PC-9 (cell line): ENCODE results near the gene NAPB.

Experiments
- EZH2 ChIP-seq: fragments of 200-600 bp; sonication (generic); IDR thresholded peaks from 2 replicates; pipeline ENCODE4 v1.8.0; 2017; ENCODE audit warnings: antibody characterized with exemption, low read depth
- TF ChIP-seq, protein P1 (sequence below): fragments of 200-600 bp; sonication (generic); conservative IDR thresholded peaks from 2 replicates; pipeline ENCODE4 v1.6.1; 2017; ENCODE audit warnings: mixed run types, antibody characterized with exemption, mild to moderate bottlenecking, moderate library complexity

DNA sequence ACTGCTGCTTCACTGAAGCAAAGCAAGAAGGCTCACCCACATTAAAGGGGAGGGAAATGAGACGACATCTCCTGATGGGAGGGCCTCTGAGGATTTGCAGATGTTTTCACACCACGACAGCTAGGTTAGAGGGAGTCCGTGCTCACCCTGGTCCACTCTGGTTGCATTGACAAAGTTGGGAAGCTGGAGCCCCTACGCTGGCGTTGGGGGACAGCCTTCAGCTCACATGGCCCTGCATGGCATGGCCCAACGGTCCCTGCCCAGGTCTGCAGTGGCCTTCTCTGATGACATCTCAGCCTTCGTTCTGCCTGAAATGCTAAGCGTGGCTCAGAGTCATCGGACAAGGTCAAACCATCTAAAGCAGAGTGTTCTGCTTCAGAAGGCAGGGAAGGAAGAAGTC, 3.8 kb upstream of the NAPB start:
- TF ChIP-seq, protein P1, sequence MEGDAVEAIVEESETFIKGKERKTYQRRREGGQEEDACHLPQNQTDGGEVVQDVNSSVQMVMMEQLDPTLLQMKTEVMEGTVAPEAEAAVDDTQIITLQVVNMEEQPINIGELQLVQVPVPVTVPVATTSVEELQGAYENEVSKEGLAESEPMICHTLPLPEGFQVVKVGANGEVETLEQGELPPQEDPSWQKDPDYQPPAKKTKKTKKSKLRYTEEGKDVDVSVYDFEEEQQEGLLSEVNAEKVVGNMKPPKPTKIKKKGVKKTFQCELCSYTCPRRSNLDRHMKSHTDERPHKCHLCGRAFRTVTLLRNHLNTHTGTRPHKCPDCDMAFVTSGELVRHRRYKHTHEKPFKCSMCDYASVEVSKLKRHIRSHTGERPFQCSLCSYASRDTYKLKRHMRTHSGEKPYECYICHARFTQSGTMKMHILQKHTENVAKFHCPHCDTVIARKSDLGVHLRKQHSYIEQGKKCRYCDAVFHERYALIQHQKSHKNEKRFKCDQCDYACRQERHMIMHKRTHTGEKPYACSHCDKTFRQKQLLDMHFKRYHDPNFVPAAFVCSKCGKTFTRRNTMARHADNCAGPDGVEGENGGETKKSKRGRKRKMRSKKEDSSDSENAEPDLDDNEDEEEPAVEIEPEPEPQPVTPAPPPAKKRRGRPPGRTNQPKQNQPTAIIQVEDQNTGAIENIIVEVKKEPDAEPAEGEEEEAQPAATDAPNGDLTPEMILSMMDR = no peak
- TF ChIP-seq EZH2 = no peak
